H54 (cell line): ENCODE measurements around the gene BCAS3.
"Not testable (repeated sequence)": the region's sequence is repeated elsewhere in the genome, so short reads cannot be mapped to it uniquely, and the experiment has no call there.

Experiments
- DNase-seq: peaks from one replicate; pipeline ENCODE4 v3.0.0; 2011; ENCODE audit warnings: low spot score, mixed read lengths; ENCODE audit not compliant: insufficient read length
- FAIRE-seq: peaks from 3 replicates; lab custom pipeline; 2011; peaks lifted over from hg19 to GRCh38; lab: Jason Lieb, UNC
- POLR2A ChIP-seq: IDR thresholded peaks from 2 replicates; pipeline ENCODE4 v1.6.1; 2011; ENCODE audit warnings: low read depth, mild to moderate bottlenecking, low read length

Gene BCAS3

DNA sequence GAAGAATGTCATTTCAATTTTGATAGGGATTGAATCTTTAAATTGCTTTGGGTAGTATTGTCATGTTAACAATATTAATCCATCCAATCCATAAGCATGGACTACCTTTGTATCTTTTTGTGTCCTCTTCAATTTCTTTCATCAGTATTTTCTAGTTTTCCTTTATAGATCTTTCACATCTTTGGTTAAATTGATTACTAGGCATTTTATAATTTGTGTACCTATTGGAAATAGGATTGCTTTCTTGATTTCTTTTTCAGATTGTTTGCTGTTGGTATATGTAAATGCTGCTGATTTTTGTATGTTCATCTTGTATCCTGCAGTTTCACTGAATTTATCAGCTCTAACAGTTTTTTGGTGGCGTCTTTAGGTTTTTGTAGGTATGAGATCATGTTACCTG lies 24.1 kb upstream of the BCAS3 start:
- no peak for TF ChIP-seq POLR2A
- FAIRE-seq, result no peak
- DNase-seq, result no peak

GRCh38 chr17:60656499-60656898 lies 21.2 kb upstream of the BCAS3 start:
- no peak for TF ChIP-seq POLR2A
- DNase-seq, result no peak
- peak; percentile 82 for FAIRE-seq

DNA sequence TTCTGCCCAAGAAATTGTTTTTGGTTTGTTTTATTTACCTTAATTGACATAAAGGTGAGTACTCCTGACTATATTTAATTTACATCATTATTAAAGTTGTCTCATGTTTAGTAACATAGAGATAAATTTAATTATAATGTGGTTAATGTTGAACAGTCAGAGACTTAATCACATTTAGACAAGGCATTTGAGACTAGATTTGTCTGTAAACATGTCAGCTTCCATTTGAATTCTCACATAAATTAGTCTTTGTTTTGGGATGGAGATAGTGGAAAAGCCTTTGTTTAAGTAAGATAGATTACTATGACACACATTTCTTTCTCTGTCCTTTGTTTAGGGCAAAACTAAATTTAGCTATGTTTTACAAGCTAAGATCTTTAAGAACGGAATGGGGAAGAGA lies 18.5 kb upstream of the BCAS3 start:
- DNase-seq (no peak), FAIRE-seq (peak; percentile 86)
- TF ChIP-seq POLR2A, result no peak

GRCh38 chr17:60661489-60661888 lies 16.2 kb upstream of the BCAS3 start:
- TF ChIP-seq POLR2A, result no peak
- DNase-seq, result no peak
- FAIRE-seq, result peak; percentile 55

DNA sequence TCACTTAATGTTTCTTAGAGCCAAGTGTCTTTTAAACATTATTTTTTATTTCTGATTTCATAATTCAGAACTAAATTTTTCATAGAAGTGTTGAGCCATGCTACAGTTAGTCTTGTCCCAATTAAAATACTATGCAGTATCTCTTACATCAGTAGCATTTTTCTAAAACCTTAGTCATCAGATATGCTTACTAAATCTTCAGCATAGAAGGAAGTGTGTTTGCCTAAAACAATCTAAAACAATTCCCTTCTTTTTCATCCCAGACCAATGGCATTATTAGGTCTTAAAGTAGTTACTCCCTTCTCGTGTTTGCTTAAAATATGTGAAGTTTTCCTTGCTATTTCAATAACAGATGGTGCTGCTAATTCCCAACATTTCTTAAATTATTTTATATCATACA lies 13.6 kb upstream of the BCAS3 start:
- no peak for FAIRE-seq
- no peak for TF ChIP-seq POLR2A
- DNase-seq, result no peak

DNA sequence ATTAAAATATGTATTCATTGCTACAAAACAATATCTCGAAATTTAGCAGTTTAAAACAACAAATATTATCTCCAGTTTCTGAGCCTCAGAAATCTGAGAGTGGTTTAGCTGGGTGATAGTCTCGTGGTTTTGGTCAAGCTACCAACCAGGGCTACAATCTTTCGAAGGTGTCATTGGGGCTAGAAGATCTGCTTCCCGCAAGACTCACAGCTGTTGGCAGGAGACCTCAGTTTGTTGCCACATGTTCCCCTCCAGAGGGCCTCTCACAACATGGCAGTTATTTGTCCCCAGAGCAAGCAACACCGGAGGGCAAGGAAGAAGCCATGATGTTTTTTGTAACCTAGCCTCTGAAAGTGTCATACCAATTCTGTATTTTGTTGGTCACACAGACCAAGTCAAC lies 12.0 kb upstream of the BCAS3 start:
- DNase-seq (no peak), FAIRE-seq (no peak)
- TF ChIP-seq POLR2A, result no peak

DNA sequence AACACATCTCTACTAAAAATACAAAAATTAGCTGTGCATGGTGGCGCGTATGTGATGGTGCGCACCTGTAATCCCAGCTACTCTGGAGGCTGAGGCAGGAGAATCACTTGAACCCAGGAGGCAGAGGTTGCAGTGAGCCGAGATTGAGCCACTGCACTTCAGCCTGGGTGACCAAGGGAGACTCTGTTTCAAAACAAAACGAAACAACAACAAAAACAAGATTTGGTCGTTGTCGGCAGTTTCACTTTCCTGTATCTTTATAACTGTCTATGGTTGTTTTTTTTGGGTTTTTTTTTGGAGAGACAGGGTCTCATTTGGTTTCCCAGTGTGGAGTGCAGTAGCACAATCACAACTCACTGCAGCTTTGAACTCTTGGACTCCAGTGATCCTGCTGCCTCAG lies 8.9 kb upstream of the BCAS3 start:
- not testable (repeated sequence) for FAIRE-seq, DNase-seq

DNA sequence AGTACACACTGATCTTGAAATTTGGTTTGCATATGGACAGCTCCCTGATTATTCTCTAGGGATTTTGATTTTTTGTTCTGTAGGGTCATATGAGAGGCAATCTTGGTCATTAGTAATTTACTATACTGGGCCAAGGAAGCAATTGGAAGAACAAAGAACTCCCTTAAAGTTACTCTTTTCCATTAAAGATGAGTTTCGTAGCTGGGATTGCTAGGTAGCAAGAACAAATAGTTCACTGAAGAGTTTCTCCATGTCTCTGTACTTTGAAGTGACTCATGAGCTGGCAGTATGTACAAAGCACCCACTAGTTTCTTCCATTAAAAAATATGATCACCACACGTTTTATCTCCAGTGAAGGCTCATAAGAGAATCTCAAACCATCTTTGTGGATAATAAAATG lies 6.2 kb upstream of the BCAS3 start:
- no peak for FAIRE-seq
- no peak for TF ChIP-seq POLR2A
- DNase-seq, result no peak

DNA sequence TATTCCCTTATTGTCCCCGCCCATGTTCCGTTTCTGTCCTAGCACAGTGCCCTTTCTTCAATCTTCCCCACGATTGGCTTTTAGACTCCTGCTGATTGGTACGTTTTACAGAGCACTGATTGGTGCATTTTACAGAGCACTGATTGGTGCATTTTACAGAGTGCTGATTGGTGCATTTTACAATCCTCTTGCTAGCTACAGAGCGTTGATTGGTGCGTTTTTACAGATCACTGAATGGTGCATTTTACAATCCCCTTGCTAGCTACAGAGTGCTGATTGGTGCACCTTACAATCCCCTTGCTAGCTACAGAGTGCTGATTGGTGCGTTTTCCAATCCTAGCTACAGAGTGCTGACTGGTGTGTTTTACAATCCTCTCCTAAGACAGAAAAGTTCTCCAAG lies 3.0 kb upstream of the BCAS3 start:
- not testable (repeated sequence) for DNase-seq, FAIRE-seq

DNA sequence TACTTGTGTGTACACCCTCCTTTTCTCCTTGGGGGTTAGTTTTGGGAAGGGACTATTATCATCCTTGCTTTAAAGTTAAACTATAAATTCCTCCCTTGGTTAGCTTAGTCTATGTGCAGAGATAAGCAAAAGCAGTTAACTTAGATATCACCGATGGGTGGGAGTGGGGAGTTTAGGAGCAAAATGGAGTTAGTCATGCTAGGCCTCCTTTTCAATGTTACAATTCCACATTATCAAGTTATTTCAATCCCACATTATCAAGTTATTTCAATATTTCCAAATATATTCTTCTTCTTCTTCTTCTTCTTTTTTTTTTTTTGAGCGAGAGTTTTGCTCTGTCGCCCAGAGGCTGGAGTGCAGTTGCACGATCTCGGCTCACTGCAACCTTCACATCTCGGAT lies 1.7 kb upstream of the BCAS3 start:
- TF ChIP-seq POLR2A, result no peak
- DNase-seq, result no peak
- no peak for FAIRE-seq

DNA sequence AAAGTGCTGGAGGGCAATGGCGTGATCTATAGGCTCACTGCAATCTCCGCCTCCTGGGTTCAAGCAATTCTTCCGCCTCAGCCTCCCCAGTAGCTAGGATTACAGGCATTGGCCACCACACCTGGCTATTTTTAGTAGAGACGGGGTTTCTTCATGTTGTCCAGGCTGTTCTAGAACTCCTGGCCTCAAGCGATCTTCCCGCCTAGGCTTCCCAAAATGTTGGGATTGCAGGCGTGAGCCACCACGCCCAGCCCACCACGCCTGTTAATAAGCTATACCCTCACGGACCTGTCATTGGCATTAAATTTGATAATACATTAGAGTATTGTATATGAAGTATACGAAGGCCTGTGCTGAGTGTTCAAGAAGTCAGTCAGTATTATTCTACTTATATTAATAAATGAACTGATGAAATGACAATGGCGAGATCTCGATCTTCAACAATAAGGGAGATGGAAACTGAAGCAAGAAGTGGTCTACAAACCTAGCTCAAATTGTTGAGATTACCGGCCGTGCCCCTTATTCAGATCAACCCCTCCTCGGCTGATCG lies 818 bp upstream of the BCAS3 start:
- peak; percentile 36; the same call in 1 of the 2 replicates for TF ChIP-seq POLR2A
- DNase-seq (no peak), FAIRE-seq (no peak)

DNA sequence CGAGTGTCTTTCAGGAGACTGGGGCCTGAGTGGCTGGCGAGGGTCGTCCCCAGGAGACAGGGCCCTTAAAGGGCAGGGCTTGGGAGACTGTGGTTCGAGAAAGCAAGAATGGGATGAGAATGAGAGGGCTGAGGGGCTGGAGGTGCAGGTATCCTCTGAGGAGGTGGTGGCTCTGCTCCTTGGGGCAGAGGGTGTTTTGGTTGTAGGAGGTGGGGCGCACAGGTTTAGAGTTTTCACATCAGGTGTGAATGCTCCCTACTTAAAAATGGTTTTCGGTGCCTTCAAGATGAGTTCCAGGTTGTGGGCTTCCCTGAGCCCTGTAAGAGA lies 430 bp downstream of the BCAS3 start:
- FAIRE-seq (no peak), DNase-seq (peak; percentile 36)
- no peak for TF ChIP-seq POLR2A

- TF ChIP-seq POLR2A, result no peak
- DNase-seq (no peak), FAIRE-seq (no peak)
Measured at GRCh38 chr17:60679287-60679686, 1.6 kb downstream of the BCAS3 start.

- no peak for TF ChIP-seq POLR2A
- FAIRE-seq (no peak), DNase-seq (no peak)
Measured at GRCh38 chr17:60680754-60681153, 3.1 kb downstream of the BCAS3 start.

DNA sequence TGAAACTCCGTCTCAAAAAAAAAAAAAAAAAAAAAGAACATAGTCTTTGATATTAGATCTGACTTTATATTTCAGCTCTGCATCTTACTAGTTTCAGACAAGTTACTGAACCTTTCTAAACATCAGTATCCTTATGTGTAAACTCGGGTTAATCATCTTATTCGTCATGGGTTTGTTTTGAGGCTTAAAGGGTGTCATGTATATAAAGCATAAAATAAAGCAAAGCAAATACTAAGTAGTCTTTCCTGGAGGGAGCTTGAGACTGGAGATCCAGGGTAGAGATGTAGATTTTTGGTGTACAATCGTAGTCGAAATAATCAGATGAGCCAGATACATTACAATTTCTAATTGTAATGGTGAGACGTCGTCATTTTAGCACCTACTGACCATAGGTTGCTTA lies 7.8 kb downstream of the BCAS3 start:
- no peak for FAIRE-seq
- no peak for TF ChIP-seq POLR2A
- no peak for DNase-seq

DNA sequence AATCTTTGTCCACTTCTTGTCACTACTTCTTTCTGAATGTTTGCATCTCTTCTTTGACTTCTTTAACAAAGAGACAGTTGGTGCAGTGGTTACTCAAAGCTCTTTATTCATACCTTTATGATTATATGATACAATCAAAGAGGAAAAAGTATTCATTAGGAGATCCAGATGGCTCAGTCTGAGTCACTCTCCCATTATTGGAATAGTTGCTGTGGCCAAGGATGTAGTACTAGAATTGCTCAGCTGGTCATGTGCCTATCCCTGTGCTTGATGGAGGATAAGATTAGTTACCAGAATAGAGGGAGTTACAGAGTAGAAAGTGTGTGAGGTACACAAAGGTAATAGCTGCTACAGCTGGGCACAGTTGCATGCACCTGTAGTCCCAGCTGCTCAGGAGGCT lies 18.3 kb downstream of the BCAS3 start:
- no peak for DNase-seq
- FAIRE-seq, result no peak

GRCh38 chr17:60699090-60699489 lies 21.4 kb downstream of the BCAS3 start:
- DNase-seq, result no peak
- TF ChIP-seq POLR2A, result no peak
- no peak for FAIRE-seq

More for the DNA sequence above, 18.3 kb downstream of the BCAS3 start:
- TF ChIP-seq POLR2A, result no peak
